ENCODE results near the gene PARP3. TPM values are rescaled to one million over a fixed set of nuclear protein-coding genes. Genes with fewer than 3 reads are reported as not detected.

Gene PARP3
- total and polyA plus RNA-seq, 10 of the 15 experiments (the other 5 are each of a cell fraction or from before 2014, with no cell fraction given) = 2.1 to 31.2 (median 19.5) TPM

DNA sequence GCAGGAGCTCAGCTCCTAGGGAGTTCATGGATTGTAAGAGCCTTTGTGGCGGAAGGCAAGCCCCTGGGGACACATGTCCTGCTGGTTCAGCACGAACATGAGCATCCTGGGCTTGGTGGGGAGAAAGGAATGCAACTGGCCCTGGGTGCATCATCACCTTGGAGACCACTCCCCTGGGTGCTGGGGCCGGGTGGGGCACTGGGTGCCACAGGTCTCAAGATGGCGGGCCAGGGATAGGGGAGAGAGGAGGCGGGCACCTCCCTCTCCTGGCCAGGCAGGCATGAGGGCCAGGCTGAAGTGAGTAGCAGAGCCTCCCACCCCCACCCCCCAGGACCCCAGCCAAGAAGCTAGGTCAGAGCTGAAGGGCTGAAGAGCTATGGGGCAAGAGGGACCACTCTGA lies 24.3 kb downstream of the PARP3 start:
- POLR2A ChIA-PET = no interaction called here
- no peak for FAIRE-seq
- no peak overlapping the region for H3K9ac ChIP-seq (ENCODE audit: control insufficient read depth, insufficient read depth, low read length)
- TF ChIP-seq YBX1 (IDR thresholded peaks at IDR 0.05) (no peak), NR2F1 (conservative IDR thresholded peaks at IDR 0.05) (no peak), KLF5 (IDR thresholded peaks at IDR 0.05; ENCODE audit: partially characterized antibody) (no peak), MTA2 (IDR thresholded peaks at IDR 0.05; ENCODE audit: low read depth) (no peak), PML (IDR thresholded peaks at IDR 0.05; ENCODE audit: low read length) (no peak)
- TF ChIP-seq, protein P1, sequence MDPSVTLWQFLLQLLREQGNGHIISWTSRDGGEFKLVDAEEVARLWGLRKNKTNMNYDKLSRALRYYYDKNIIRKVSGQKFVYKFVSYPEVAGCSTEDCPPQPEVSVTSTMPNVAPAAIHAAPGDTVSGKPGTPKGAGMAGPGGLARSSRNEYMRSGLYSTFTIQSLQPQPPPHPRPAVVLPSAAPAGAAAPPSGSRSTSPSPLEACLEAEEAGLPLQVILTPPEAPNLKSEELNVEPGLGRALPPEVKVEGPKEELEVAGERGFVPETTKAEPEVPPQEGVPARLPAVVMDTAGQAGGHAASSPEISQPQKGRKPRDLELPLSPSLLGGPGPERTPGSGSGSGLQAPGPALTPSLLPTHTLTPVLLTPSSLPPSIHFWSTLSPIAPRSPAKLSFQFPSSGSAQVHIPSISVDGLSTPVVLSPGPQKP (IDR thresholded peaks at IDR 0.05; ENCODE audit: low read depth, low read length) = no peak
- TF ChIP-seq, protein P2, sequence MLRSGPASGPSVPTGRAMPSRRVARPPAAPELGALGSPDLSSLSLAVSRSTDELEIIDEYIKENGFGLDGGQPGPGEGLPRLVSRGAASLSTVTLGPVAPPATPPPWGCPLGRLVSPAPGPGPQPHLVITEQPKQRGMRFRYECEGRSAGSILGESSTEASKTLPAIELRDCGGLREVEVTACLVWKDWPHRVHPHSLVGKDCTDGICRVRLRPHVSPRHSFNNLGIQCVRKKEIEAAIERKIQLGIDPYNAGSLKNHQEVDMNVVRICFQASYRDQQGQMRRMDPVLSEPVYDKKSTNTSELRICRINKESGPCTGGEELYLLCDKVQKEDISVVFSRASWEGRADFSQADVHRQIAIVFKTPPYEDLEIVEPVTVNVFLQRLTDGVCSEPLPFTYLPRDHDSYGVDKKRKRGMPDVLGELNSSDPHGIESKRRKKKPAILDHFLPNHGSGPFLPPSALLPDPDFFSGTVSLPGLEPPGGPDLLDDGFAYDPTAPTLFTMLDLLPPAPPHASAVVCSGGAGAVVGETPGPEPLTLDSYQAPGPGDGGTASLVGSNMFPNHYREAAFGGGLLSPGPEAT (IDR thresholded peaks at IDR 0.05; ENCODE audit: low read depth) = no peak
- TF ChIP-seq, protein P3, sequence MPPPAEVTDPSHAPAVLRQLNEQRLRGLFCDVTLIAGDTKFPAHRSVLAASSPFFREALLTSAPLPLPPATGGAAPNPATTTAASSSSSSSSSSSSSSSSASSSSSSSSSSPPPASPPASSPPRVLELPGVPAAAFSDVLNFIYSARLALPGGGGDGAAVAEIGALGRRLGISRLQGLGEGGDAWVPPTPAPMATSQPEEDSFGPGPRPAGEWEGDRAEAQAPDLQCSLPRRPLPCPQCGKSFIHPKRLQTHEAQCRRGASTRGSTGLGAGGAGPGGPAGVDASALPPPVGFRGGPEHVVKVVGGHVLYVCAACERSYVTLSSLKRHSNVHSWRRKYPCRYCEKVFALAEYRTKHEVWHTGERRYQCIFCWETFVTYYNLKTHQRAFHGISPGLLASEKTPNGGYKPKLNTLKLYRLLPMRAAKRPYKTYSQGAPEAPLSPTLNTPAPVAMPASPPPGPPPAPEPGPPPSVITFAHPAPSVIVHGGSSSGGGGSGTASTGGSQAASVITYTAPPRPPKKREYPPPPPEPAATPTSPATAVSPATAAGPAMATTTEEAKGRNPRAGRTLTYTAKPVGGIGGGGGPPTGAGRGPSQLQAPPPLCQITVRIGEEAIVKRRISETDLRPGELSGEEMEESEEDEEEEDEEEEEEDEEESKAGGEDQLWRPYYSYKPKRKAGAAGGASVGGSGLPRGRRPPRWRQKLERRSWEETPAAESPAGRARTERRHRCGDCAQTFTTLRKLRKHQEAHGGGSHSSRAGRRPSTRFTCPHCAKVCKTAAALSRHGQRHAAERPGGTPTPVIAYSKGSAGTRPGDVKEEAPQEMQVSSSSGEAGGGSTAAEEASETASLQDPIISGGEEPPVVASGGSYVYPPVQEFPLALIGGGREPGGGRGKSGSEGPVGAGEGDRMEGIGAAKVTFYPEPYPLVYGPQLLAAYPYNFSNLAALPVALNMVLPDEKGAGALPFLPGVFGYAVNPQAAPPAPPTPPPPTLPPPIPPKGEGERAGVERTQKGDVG (CRISPR knock-in tag; IDR thresholded peaks at IDR 0.05) = no peak
- TF ChIP-seq, protein P4, sequence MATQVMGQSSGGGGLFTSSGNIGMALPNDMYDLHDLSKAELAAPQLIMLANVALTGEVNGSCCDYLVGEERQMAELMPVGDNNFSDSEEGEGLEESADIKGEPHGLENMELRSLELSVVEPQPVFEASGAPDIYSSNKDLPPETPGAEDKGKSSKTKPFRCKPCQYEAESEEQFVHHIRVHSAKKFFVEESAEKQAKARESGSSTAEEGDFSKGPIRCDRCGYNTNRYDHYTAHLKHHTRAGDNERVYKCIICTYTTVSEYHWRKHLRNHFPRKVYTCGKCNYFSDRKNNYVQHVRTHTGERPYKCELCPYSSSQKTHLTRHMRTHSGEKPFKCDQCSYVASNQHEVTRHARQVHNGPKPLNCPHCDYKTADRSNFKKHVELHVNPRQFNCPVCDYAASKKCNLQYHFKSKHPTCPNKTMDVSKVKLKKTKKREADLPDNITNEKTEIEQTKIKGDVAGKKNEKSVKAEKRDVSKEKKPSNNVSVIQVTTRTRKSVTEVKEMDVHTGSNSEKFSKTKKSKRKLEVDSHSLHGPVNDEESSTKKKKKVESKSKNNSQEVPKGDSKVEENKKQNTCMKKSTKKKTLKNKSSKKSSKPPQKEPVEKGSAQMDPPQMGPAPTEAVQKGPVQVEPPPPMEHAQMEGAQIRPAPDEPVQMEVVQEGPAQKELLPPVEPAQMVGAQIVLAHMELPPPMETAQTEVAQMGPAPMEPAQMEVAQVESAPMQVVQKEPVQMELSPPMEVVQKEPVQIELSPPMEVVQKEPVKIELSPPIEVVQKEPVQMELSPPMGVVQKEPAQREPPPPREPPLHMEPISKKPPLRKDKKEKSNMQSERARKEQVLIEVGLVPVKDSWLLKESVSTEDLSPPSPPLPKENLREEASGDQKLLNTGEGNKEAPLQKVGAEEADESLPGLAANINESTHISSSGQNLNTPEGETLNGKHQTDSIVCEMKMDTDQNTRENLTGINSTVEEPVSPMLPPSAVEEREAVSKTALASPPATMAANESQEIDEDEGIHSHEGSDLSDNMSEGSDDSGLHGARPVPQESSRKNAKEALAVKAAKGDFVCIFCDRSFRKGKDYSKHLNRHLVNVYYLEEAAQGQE (IDR thresholded peaks at IDR 0.05; ENCODE audit: low read depth, low read length) = no peak
- TF ChIP-seq, protein P5, sequence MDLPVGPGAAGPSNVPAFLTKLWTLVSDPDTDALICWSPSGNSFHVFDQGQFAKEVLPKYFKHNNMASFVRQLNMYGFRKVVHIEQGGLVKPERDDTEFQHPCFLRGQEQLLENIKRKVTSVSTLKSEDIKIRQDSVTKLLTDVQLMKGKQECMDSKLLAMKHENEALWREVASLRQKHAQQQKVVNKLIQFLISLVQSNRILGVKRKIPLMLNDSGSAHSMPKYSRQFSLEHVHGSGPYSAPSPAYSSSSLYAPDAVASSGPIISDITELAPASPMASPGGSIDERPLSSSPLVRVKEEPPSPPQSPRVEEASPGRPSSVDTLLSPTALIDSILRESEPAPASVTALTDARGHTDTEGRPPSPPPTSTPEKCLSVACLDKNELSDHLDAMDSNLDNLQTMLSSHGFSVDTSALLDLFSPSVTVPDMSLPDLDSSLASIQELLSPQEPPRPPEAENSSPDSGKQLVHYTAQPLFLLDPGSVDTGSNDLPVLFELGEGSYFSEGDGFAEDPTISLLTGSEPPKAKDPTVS (IDR thresholded peaks at IDR 0.05; ENCODE audit: low read depth, low read length) = no peak
- TF ChIP-seq, protein P6, sequence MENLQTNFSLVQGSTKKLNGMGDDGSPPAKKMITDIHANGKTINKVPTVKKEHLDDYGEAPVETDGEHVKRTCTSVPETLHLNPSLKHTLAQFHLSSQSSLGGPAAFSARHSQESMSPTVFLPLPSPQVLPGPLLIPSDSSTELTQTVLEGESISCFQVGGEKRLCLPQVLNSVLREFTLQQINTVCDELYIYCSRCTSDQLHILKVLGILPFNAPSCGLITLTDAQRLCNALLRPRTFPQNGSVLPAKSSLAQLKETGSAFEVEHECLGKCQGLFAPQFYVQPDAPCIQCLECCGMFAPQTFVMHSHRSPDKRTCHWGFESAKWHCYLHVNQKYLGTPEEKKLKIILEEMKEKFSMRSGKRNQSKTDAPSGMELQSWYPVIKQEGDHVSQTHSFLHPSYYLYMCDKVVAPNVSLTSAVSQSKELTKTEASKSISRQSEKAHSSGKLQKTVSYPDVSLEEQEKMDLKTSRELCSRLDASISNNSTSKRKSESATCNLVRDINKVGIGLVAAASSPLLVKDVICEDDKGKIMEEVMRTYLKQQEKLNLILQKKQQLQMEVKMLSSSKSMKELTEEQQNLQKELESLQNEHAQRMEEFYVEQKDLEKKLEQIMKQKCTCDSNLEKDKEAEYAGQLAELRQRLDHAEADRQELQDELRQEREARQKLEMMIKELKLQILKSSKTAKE (IDR thresholded peaks at IDR 0.05; ENCODE audit: low read depth, poor library complexity, severe bottlenecking) = no peak

More for the DNA sequence above, 24.3 kb downstream of the PARP3 start:
- intact Hi-C loops (cut with micrococcal nuclease; ENCODE audit: unreplicated experiment) (no loop called here), in situ Hi-C loops (cut with MboI) (no loop called here)
- Histone ChIP-seq H3K79me2 (ENCODE audit: control insufficient read depth, insufficient read depth, low read length) (no peaks in the 10 kb centered on the region), H3K27ac (ENCODE audit: control insufficient read depth, insufficient read depth) (no peak overlapping the region), H3K4me2 (ENCODE audit: control insufficient read depth, insufficient read depth) (peak overlapping the region; percentile 85), H2AFZ (ENCODE audit: control insufficient read depth, low read depth, low read length) (no peak overlapping the region; the same call in 1 of the 2 replicates), H3K4me3 (peak overlapping the region; percentile 61; the same call in 1 of the 2 replicates), H3K4me1 (ENCODE audit: control insufficient read depth, insufficient read depth, low read length) (peaks cover 6% of the 10 kb centered on the region; the same call in 1 of the 2 replicates), H3K27me3 (replicated peaks in 1 of 2; ENCODE audit: control insufficient read depth in 2 of 2, insufficient read depth in 2 of 2, low read length in 1 of 2) (no peaks in the 10 kb centered on the region; a peak in 2 of 4 replicates), H3K9me3 (replicated peaks; ENCODE audit: control insufficient read depth, insufficient read depth, low read length) (no peaks in the 10 kb centered on the region), H4K20me1 (ENCODE audit: control insufficient read depth, insufficient read depth) (no peaks in the 10 kb centered on the region), H3K36me3 (ENCODE audit: control insufficient read depth in 2 of 2, insufficient read depth in 2 of 2, low read length in 1 of 2) (no peaks in the 10 kb centered on the region)
- ATAC-seq (no peak), DNase-seq (ENCODE audit: low read depth, low spot score) (no peak)
- CTCF ChIA-PET = no interaction called here
- RAD21 ChIA-PET (ENCODE audit: unreplicated experiment) = no interaction called here
- SMC1A ChIA-PET (ENCODE audit: uncharacterized antibody, unreplicated experiment) = no interaction called here
- BruUV-seq (replicated peaks) = no TSS peak
- WGBS (ENCODE audit: insufficient coverage, insufficient replicate concordance, low lambda C conversion rate, missing lambda C conversion rate) = 89% methylated on average over 5 of the region's 5 CpGs

Data from GM12878 (cell line).